HG02610 (cell line): ENCODE results near the gene ETV3L.
"Not testable (repeated sequence)": the region's sequence is repeated elsewhere in the genome, so short reads cannot be mapped to it uniquely, and the experiment has no call there.

ENCODE experiments used
- ATAC-seq: cut with Tn5 transposase; IDR thresholded peaks from one replicate; pipeline ENCODE4 v1.9.1; 2021; ENCODE audit warnings: mild to moderate bottlenecking, moderate library complexity; ENCODE audit not compliant: unreplicated experiment

Gene ETV3L

DNA sequence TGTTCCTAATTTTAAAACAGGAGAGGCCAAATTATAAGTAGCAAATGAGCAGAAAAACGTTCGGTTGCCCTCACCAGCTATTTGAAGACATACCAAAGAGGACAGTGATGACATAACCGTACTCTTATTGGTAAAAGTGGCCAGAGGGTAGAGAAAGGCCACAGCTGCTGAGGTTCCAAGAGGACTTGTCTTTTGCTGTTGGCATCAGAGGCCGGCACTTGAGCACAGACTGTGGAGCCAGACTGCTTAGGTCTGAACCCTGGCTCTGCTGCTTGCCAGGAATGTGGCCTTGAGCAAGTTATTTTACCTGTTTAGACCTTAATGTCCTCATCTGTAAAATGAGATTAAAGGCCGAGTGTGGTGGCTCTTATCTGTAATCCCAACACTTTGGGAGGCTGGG, 14.9 kb downstream of the ETV3L start:
- no peak for ATAC-seq

DNA sequence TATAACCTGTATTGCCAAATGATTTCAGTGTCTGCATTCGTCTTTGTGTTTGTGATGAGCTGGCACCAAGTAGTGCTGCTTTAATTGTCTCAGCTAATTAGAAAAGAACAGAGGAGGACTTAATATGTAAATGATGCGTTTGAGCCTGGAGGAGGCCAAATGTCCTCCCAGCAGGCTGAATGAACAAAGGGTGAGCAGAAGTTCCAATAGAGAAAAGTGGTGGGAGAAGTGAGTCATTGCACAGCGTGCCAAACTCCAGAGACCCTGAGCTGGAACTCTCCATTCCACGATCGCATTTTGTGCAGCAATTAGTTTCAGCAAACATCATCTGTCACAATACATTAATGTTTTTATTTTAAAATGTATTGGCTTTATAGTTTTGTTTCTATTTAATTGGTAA, 17.9 kb downstream of the ETV3L start:
- ATAC-seq: no peak

DNA sequence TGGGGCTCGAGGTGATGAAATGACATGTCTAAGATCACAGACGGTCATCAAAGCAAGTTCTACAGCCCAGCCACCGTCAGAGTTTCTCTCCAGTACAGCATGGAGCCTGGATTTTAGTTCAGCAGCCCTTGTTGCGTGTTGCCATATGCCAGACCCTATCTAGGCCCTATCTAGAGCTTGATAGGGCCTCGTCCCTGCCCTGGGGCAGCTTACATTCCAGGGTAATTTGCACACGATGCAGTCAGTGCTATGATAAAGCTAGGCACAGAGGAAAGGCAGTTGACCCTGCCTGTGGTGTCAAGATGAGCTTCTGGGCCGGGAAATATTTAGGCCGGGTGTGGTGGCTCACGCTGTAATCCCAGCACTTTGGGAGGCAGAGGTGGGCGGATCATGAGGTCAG, 18.9 kb downstream of the ETV3L start:
- ATAC-seq: no peak

DNA sequence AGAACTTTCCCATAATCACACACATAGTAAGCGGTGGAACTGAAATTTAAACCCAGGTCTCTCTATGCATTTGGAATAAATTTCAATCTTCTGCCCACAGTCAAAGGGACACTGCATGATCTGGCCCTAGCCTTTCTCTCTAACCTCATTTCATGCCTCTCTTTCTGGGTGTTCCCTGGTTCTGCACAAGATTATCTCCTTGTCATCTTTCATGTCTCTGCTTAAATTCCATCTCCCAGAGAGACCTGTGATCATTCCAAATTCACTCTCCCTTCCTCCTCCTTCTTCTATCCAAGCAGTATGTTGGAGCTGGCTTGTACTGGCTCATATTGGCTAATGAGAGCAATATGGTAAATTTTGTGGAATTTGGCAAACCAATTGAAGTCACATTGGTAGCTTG, 22.2 kb downstream of the ETV3L start:
- no peak for ATAC-seq

DNA sequence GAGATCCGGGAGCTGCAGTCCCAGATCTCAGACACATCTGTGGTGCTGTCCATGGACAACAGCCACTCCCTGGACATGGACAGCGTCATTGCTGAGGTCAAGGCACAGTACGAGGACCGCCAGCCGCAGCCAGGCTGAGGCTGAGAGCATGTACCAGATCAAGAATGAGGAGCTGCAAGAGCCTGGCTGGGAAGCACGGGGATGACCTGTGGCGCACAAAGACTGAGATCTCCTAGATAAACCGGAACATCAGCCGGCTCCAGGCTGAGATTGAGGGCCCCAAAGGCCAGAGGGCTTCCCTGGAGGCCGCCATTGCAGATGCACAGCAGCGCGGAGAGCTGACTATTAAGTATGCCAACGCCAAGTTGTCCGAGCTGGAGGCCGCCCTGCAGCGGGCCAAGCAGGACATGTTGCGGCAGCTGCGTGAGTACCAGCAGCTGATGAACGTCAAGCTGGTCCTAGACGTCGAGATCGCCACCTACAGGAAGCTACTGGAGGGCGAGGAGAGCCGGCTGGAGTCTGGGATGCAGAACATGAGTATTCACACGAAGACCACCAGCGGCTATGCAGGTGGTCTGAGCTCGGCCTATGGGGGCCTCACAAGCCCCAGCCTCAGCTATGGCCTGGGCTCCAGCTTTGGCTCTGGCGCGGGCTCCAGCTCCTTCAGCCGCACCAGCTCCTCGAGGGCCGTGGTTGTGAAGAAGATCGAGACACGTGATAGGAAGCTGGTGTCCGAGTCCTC, 25.5 kb downstream of the ETV3L start:
- no peak for ATAC-seq

DNA sequence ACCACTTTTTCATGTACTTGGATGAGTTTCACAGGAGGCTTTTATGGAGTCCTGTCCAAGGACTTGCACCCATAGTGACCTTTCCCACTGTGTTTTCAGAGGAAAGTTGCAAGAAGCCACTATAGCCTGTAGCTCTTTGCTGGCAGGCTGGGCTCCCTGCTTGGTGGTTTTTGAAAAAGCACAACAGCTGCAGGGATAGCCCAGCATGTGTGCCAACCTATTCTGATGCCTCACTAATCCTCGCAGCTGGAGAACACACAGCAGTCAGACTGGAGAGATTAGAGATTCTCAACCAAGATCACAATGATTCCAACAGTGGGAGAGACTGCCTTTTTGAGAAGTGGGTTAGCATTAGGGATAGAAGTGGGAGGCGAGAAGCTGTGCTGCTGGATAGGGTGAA, 30.0 kb downstream of the ETV3L start:
- no peak for ATAC-seq

DNA sequence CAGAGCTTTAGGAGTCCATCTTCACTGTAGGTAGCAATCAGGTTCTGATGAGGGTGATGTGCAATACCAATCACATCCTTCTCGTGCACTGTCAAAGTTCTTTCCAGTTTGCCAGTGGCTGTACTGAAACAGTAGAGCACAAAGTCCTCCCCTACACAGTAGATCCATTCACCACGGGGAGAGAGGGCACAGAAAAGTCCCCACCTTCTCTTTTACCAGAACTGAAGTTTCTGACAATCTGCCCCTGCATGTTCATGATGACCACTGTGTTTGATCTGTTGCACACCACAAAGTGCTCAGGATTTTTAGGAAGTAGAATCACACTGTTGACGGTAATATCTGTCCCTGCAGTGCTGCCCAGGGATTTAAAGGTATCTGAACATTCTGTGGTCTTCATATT, 40.4 kb downstream of the ETV3L start:
- not testable (repeated sequence) for ATAC-seq

DNA sequence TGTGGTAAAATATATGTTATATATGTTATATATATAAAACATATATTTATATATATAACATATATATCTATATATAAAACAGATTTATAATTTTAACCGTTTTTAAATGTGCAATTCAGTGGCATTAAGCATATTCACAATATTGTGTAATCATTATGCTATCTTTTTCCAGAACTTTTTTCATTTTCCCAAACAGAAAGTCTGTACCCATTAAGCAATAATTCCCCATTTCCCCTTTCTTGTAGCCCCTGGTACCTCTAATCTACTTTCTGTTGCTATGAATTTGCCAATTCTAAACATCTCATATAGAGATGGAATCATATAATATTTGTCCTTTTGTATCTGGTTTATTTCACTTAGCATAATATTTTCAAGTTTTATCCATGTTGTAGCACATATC, 43.3 kb downstream of the ETV3L start:
- no peak for ATAC-seq

DNA sequence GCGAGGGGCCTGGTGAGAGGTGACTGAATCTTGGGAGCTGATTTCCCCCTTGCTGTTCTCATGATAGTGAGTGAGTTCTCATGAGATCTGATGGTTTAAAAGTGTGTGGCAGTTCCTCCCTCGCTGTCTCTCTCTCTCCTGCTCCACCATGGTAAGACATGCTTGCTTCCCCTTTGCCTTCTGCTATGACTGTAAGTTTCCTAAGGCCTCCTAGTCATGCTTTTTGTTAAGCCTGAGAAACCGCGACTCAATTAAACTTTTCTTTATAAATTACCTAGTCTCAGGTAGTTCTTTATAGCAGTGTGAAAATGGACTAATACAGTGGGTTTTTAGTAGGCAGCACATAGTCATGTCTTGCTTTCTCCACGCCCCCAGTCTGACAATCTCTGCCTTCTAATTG, 43.9 kb downstream of the ETV3L start:
- ATAC-seq: not testable (repeated sequence)

DNA sequence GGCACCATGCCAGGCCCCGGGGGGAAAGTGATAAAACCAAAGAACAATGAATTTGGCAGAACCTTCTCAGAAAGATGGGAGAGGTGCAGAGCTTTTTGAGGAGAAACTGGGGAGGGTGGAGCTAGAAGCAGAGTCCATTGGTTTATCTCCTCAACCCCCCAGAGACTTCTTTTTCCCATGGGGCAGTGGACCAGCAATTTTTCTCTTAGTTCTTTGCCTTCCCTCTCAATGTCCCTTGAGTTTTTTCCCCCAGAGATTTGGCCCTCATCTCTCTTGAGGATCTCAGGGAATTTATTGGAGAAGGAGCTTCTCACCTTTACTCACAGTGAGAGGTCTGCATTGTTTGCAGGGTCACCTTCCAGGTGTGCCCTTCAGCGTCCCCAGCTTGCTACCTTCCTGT, 48.8 kb downstream of the ETV3L start:
- ATAC-seq: no peak

DNA sequence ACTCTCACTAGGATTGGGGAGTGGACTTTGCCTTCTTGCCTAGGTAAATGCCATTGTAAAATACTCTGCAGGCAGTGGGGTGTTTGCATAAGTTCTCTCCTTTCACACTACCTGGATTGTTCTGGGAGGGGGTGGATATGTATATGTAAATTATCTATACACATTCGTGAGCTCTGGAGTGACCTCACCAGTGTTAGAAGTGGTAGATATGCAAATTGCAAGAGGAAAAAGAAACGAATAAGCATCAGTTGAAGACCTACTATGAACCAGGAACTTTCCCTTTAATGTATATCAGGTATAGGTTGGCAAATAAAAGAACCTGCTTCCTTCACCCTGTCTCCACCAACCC, 52.6 kb downstream of the ETV3L start:
- no peak for ATAC-seq

DNA sequence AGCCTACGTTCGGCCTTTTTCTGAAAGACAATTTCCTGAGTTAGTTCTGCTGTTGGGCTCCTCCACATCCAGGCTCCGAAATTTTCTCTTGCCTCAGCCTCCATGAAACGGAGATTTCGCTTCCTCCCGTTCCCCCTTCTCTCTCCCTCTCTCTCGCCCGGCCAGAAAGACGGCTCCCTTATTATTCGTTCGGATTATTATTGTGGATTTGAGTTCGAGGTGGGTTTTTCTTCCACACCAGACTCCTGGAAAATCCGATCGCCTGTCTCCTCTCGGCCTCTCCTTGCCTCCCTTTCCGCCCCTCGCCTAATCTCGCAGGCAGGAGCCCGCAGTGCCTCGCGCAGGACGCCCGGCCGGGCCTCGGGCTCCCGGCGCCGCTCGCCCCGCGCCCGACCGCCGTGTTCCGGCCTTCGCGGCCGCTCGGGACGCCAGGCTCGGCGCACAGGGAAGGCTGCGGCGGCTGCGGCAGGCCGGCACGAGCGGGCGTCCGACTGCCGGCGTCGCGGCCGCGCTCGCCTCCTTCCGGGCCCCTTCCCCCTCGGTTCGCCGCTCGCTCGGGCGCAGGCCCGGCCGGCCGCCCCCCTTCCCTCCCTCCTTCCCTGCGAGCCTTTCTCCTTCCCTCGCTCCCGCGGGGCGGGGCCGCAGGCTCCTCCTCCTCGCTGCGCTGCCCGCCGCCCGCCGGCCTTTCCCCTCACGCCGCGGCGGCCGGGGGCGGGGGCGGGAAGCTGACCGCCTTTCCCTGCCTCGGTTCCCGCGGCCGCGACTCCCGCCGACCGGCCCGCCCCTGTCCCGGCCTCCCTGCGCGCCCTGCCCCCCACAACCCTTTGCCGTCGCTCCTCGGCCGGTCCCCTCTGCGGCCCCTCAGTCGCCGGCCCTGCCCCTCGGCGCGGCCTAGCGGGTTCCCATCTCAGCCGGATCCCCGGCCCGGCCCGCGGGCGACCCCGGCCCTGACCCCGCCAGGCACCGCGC, 54.1 kb downstream of the ETV3L start, which contains the start of gene ARHGEF11:
ARHGEF11 (minus strand) TSS at position 493 of the 969 bp plus-strand sequence. CDS start 1,412 bp downstream, outside the sequence.
- no peak for ATAC-seq

DNA sequence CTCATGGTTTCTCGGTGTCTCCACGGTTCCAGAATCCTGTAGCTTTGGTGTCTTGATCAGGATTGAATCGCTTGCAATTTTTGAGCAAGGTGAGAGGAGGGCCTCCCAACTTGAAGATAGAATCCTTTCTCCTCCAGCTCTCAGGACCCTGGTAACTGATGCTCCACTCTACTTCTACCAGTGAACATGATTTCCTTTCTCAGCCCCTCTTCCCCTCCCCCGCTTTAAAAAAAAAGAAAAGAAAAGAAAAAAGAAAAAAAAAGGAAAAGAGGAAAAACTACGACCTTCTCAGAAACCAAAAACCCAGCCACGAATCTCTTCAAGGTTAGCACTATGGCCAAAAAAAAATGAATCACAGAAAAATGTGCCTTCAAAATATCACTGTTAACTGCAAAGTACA, 55.3 kb downstream of the ETV3L start:
- ATAC-seq: no peak

DNA sequence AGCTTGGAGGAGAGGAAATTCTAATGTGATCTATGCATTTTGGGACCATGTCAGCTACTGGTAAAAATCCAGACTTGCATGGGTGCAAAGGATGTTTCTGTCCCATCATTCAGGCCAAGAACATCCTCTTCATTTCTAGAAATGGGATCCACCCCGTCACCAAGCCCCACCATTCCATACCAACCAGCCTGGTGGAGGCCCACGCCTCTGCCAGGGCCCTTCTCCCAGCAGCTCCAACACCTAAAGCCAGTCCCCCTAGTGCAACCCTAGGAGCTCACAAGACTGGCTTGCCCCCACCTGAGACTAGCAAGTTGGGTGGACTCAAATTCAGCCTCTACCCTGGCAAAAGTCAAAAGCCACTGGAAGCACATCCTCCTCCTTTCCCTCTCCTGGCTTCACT, 55.9 kb downstream of the ETV3L start:
- no peak for ATAC-seq

DNA sequence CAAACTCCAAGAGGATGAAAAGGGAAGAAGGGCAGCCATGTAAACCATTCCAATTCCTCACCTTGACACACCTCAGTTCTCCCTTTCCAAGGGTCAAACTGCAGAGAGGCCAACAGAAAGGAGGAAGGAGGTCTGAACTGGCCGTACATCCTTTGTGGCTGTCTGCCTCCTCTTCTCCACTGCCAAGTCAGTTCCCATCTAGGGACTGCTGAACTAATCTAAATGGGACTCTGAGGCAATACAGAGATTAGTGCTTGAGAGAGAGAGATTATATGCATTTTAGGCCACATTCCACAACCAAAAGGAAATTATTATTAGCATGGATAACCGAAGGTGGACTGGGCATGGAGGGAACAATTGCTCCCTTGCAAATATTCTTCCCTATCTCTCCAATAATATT, 56.8 kb downstream of the ETV3L start:
- no peak for ATAC-seq
